Lung microvascular endothelial cell (primary cell): ENCODE data around the gene COL4A1. TPM values are rescaled to one million over a fixed set of nuclear protein-coding genes. Genes with fewer than 3 reads are reported as not detected.

Source experiments
- DNase-seq, 2 donors: peaks; one replicate each; pipeline versions ENCODE4 v3.0.0 to v3.0.0-alpha.2; 2010; ENCODE audit warnings: low read depth in 2 of 2
- total RNA-seq: library from RNA; depleted of rRNA; stranded (reverse); fragments of >200 nt; gene quantifications from 2 replicates; pipeline ENCODE4 v1.2.1, GENCODE V29; 2014

Gene COL4A1
- total RNA-seq, 1 donor from 2014 or later, result 836 TPM

- no peak for DNase-seq
These were observed 185.4 kb downstream of the COL4A1 start for GRCh38 chr13:110121422-110122083.

- DNase-seq, result no peak
These were observed 186.7 kb downstream of the COL4A1 start for GRCh38 chr13:110119935-110120905.

DNA sequence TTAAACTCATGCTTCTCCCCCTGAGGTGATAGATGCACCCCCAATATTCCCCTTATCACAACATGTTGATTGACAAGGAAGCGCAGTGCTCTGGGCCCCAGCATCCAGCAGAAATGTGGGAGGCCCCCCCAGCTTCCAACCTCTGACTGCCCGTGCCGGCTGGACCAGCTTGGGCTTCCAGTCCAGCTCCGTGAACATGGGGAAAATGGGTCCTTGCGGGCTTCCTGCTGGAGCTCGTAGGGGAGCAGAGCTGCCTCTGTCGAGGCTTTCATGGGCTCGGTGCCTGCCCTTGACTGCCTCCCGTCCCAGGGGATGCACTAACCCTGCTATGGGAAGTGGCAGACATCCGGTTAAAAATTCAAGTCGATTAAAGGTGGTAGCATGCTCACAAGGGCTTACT lies 188.9 kb downstream of the COL4A1 start:
- DNase-seq, result no peak

- DNase-seq, result peak; percentile 62 to 74
These were observed 190.9 kb downstream of the COL4A1 start for GRCh38 chr13:110116072-110116487.

DNA sequence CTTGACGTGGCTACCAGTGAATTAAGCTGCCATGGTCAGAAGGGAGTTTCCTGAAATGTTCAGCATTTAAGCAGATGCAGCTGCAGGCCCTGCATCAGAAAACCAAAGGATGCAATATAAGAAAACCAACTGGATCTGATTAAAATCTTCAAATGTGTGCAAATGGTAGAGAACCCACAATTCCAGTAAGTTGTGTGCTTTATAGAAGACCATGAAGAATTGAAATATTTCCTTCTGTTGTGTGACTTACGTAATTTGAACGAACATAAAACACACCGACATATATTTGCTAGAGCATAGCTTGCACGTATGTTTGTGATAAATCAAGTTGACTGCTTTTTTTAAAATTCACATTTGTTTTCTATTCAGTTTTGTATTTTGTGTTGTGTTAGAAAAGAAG lies 191.4 kb downstream of the COL4A1 start:
- DNase-seq, result no peak

DNA sequence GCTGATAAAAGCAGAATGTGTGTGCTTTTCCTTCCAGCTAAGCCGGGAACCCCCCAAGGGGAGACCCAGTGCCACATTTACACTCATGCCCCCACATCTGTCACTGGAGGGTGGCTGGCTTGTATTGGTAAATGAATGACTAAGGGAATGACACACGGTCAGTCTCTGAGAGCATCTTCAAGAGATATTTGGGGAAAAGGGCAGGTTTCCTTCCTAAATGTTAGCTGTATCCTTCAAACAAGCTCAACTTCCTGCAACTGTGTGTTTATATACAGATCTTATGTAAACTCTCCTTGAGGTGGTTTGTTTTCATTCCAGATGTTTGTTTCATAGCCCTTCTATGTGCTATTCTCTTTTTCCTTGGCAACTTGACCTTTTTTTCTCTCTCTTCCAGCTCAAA lies 192.6 kb downstream of the COL4A1 start:
- no peak for DNase-seq

- DNase-seq, result no peak
These were observed 193.6 kb downstream of the COL4A1 start for GRCh38 chr13:110113284-110113764.

DNA sequence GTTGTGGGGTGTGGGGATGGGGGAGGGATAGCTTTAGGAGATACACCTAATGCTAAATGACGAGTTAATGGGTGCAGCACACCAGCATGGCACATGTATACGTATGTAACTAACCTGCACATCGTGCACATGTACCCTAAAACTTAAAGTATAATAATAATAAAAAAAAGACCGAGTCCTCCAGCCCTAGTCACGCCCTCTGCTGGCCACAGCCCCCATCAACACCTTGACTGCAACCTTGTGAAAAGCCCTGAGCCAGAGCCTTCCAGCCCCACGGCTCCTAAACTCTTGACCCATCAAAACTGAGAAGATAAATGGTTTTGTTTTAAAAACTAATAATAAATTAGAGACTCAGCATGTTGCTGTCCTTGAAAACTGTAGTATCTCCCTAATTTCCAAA lies 194.6 kb downstream of the COL4A1 start:
- DNase-seq, result peak; percentile 33 to 38

DNA sequence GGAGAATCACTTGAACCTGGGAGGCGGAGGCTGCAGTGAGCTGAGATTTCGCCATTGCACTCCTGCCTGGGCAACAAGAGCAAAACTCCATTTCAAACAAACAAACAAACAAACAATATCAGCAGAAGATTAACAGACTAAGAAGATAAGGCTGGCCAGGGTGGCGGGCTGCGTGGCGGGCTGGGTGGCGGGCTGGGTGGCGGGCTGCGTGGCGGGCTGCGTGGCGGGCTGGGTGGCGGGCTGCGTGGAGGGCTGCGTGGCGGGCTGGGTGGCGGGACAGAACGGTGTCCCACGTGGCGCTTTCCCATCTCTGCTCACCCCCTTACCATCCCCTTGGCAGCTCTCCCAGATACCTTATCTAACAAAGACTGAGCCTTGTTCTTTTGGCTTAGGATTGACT lies 196.2 kb downstream of the COL4A1 start:
- DNase-seq, result no peak

- DNase-seq, result peak in 1 of 2 donors; percentile 55
These were observed 197.0 kb downstream of the COL4A1 start for GRCh38 chr13:110109910-110110309.

DNA sequence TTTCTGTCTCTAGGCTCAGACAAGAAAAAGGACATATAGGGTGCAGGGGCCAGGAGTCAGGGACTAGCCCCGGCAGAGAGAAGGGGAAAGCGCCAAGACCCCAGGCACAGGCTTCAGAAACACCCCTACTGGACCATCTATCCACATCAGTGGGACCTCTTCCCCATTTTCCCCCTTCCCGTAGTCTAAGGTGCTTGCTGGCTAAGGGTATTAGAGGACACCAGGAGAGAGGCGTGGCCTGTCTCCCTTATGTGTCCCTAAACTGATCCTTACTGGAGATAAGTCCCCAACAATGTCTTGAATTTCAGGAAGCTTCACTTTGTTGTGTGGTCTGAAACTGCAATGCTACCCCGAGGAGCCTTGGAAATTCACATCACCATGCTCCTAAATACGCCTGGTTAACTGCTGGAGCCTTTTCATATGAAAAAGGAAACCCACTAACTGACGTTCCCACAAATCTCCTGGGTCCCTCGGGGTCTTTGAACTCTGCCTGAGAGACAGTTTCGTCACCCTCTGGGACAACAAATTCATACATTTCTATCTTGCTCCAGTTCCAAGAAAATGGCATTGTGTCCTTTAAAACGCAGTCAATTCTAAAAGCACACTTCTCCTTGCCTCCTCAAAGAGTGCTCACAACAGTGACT lies 197.7 kb downstream of the COL4A1 start:
- DNase-seq, result no peak

- DNase-seq, result peak; percentile 74 to 75
These were observed 198.4 kb downstream of the COL4A1 start for GRCh38 chr13:110108348-110109139.

GRCh38 chr13:110107568-110108347 lies 199.2 kb downstream of the COL4A1 start:
- DNase-seq, result peak; percentile 27 to 67

DNA sequence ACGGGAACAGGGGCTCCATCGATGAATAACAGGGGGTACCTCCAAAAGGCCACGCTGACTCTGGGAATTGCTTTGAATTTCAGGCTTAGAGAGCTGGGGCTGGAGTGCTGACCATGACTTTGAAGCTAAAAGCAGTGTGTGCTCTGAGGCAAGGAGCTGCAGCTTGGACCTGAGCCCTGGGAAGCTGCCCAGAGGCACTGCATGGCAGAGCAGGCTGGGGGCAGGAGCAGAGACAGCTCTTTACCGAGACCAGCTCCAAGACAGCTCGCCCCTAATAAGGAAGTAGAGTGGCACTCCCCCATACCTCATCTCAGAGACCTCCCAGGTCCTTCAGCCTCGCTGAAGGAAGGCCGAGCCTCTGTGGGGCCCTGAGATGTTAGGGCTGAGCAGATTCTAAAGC lies 200.2 kb downstream of the COL4A1 start:
- DNase-seq, result no peak

GRCh38 chr13:110105136-110105535 lies 201.8 kb downstream of the COL4A1 start:
- DNase-seq, result no peak

GRCh38 chr13:110103534-110103933 lies 203.4 kb downstream of the COL4A1 start:
- DNase-seq, result no peak

DNA sequence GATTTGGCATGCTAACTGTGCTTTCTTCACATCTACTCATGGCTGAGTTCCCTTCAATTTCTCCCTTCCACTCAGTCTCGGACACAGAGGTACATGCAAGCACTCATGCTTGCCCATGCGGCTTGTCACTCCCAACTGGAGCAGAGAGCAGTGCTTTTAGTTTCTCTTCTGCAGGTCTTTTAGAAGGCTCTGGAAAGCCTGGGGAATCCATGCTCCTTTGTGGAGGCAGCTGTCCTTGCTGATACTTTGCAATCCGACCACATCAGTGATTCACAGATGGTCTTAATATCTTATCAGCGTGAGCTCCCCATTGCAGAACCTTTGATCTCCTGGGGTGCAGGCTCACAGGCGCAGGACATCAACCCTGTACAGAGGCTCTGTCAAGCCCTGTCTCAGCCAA lies 203.9 kb downstream of the COL4A1 start:
- DNase-seq, result no peak

DNA sequence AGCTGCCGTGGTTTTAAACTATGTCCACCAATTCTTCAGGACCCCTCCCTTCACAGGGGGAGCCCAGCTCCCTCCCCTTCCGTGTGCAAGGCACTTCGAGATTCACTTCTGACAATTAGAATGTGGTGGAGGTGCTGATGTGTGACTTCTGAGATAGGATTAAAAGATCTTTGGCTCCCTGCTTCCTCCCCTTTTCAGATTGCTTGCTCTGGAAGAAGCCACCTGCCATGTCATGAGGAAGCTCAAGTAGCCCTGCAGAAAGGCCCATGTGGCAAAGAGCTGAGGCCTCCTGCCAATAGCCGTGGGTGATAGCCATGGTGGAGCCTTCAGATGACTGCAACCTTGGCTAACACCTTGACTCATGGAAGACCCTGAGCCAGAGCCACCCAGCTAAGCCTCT lies 204.9 kb downstream of the COL4A1 start:
- DNase-seq, result no peak

GRCh38 chr13:110099922-110100321 lies 207.0 kb downstream of the COL4A1 start:
- DNase-seq, result no peak
